ENCODE results near the gene PAPOLG.

PAPOLG gene

GRCh38 chr2:60756097-60757087 lies at the start of gene PAPOLG:
PAPOLG (plus strand) TSS chr2:60756268; CDS start chr2:60756479, 211 bp downstream.
- peak within 1 kb of the TSS; percentile 98 for H3K27ac ChIP-seq

GRCh38 chr2:60707750-60708371 lies 48.2 kb upstream of the PAPOLG start:
- peak; percentile 27; the same call in 1 of the 2 replicates for TF ChIP-seq CTCF (IDR thresholded peaks at IDR 0.05; ENCODE audit: low read depth, low read length)
- H3K27ac ChIP-seq = peak overlapping the region; percentile 31; the same call in 1 of the 2 replicates
- no peak overlapping the region for H3K4me3 ChIP-seq (ENCODE audit: low read depth, low read length)
- no peak for DNase-seq
- H3K9me3 ChIP-seq (ENCODE audit: severe bottlenecking) = no peaks in the 10 kb centered on the region
- no peaks in the 10 kb centered on the region for H3K36me3 ChIP-seq
- H3K27me3 ChIP-seq (ENCODE audit: insufficient read depth, low read depth, severe bottlenecking) = no peaks in the 10 kb centered on the region

More at GRCh38 chr2:60756097-60757087, at the start of gene PAPOLG:
- peak; percentile 99 for DNase-seq
- Histone ChIP-seq H3K9me3 (ENCODE audit: severe bottlenecking) (no peaks in the 10 kb centered on the region), H3K36me3 (peaks cover 38% of the 10 kb centered on the region), H3K4me3 (ENCODE audit: low read depth, low read length) (peak within 1 kb of the TSS; percentile 90), H3K27me3 (ENCODE audit: insufficient read depth, low read depth, severe bottlenecking) (no peaks in the 10 kb centered on the region)
- no peak for TF ChIP-seq CTCF (IDR thresholded peaks at IDR 0.05; ENCODE audit: low read depth, low read length)

GRCh38 chr2:60708630-60709320 lies 47.3 kb upstream of the PAPOLG start:
- DNase-seq = peak; percentile 85
- no peaks in the 10 kb centered on the region for H3K36me3 ChIP-seq
- H3K27me3 ChIP-seq (ENCODE audit: insufficient read depth, low read depth, severe bottlenecking) = no peaks in the 10 kb centered on the region
- peak overlapping the region; percentile 63 for H3K27ac ChIP-seq
- no peaks in the 10 kb centered on the region for H3K9me3 ChIP-seq (ENCODE audit: severe bottlenecking)
- no peak for TF ChIP-seq CTCF (IDR thresholded peaks at IDR 0.05; ENCODE audit: low read depth, low read length)
- H3K4me3 ChIP-seq (ENCODE audit: low read depth, low read length) = no peak overlapping the region

- H3K36me3 ChIP-seq = no peaks in the 10 kb centered on the region
- no peak for DNase-seq
- H3K9me3 ChIP-seq (ENCODE audit: severe bottlenecking) = no peaks in the 10 kb centered on the region
- H3K4me3 ChIP-seq (ENCODE audit: low read depth, low read length) = no peak overlapping the region
- H3K27ac ChIP-seq = no peak overlapping the region
- no peak for TF ChIP-seq CTCF (IDR thresholded peaks at IDR 0.05; ENCODE audit: low read depth, low read length)
- no peaks in the 10 kb centered on the region for H3K27me3 ChIP-seq (ENCODE audit: insufficient read depth, low read depth, severe bottlenecking)
These were observed 45.4 kb upstream of the PAPOLG start for GRCh38 chr2:60710707-60711106.

- no peak for DNase-seq
These were observed 40.5 kb upstream of the PAPOLG start for GRCh38 chr2:60715561-60715960.

More at GRCh38 chr2:60715561-60715960, 40.5 kb upstream of the PAPOLG start:
- Histone ChIP-seq H3K36me3 (no peaks in the 10 kb centered on the region), H3K27me3 (ENCODE audit: insufficient read depth, low read depth, severe bottlenecking) (no peaks in the 10 kb centered on the region), H3K4me3 (ENCODE audit: low read depth, low read length) (no peak overlapping the region), H3K9me3 (ENCODE audit: severe bottlenecking) (no peaks in the 10 kb centered on the region), H3K27ac (no peak overlapping the region)
- no peak for TF ChIP-seq CTCF (IDR thresholded peaks at IDR 0.05; ENCODE audit: low read depth, low read length)
